CD14-positive monocyte (primary cell): ENCODE data around the gene CADM1. TPM values are rescaled to one million over a fixed set of nuclear protein-coding genes. Genes with fewer than 3 reads are reported as not detected.

Experiments used
- DNase-seq, 3 donors: peaks; one replicate each; pipeline ENCODE4 v3.0.0-alpha.2; 2011 to 2022
- H2AFZ ChIP-seq: 2 replicates; pipeline ENCODE4 v1.6.0; 2012; ENCODE audit warnings: mild to moderate bottlenecking, low read depth, low read length, inconsistent platforms; ENCODE audit not compliant: insufficient read depth, poor library complexity, severe bottlenecking
- H3K27ac ChIP-seq, 2 donors: 1 replicate in 1 of 2; 2 replicates in 1 of 2; pipeline ENCODE4 v1.5.1; 2012 to 2013; ENCODE audit warnings: low read length in 2 of 2, control low read depth in 1 of 2, inconsistent platforms in 1 of 2, low read depth in 1 of 2, mild to moderate bottlenecking in 1 of 2
- H3K27me3 ChIP-seq, 2 donors: one replicate each; pipeline versions ENCODE4 v1.6.0 to v1.6.1; 2011 to 2013; ENCODE audit warnings: low read length in 2 of 2; ENCODE audit not compliant: control insufficient read depth in 2 of 2, insufficient read depth in 2 of 2
- H3K36me3 ChIP-seq, 2 donors: replicated peaks in 1 of 2; 1 replicate in 1 of 2; 2 replicates in 1 of 2; pipeline versions ENCODE4 v1.5.1 to v1.6.1; 2012 to 2013; ENCODE audit warnings: low read length in 2 of 2, control low read depth in 1 of 2, inconsistent platforms in 1 of 2, mild to moderate bottlenecking in 1 of 2; ENCODE audit not compliant: insufficient read depth in 2 of 2, control insufficient read depth in 1 of 2
- H3K4me1 ChIP-seq, 2 donors: 1 replicate in 1 of 2; 2 replicates in 1 of 2; pipeline versions ENCODE4 v1.5.1 to v1.6.1; 2012 to 2013; ENCODE audit warnings: low read length in 2 of 2, control low read depth in 1 of 2, inconsistent platforms in 1 of 2, mild to moderate bottlenecking in 1 of 2, moderate library complexity in 1 of 2; ENCODE audit not compliant: insufficient read depth in 2 of 2, control insufficient read depth in 1 of 2
- H3K4me2 ChIP-seq: replicated peaks from 2 replicates; pipeline ENCODE3; 2012; ENCODE audit warnings: low read length, moderate library complexity, mild to moderate bottlenecking; ENCODE audit not compliant: poor library complexity, severe bottlenecking; ENCODE audit errors: extremely low read depth
- H3K4me3 ChIP-seq, 3 experiments: fragments of 200-600 bp in 1 of 3; sonication (generic) in 1 of 3; replicated peaks in 1 of 3; 1 replicate in 2 of 3; 2 replicates in 1 of 3; pipeline ENCODE4 v1.5.1; 2011 to 2013; ENCODE audit warnings: low read length in 3 of 3, mild to moderate bottlenecking in 3 of 3, control low read depth in 2 of 3, low read depth in 2 of 3, inconsistent platforms in 1 of 3, moderate library complexity in 1 of 3
- H3K79me2 ChIP-seq: 2 replicates; pipeline ENCODE4 v1.6.0; 2012; ENCODE audit warnings: mild to moderate bottlenecking, control low read depth, inconsistent platforms, low read length, moderate library complexity; ENCODE audit not compliant: insufficient read depth
- H3K9ac ChIP-seq: 2 replicates; pipeline ENCODE4 v1.6.0; 2017; ENCODE audit warnings: low read length, mild to moderate bottlenecking; ENCODE audit not compliant: insufficient read depth, poor library complexity, severe bottlenecking
- H3K9me3 ChIP-seq, 2 donors: replicated peaks in 1 of 2; 1 replicate in 1 of 2; 2 replicates in 1 of 2; pipeline versions ENCODE4 v1.5.1 to v1.6.1; 2012 to 2013; ENCODE audit warnings: low read length in 2 of 2, control low read depth in 1 of 2; ENCODE audit not compliant: control insufficient read depth in 1 of 2, insufficient read depth in 1 of 2
- H4K20me1 ChIP-seq: 2 replicates; pipeline ENCODE4 v1.6.0; 2012; ENCODE audit warnings: mild to moderate bottlenecking, low read length, control low read depth, moderate library complexity; ENCODE audit not compliant: insufficient read depth
- H3K27ac Mint-ChIP-seq, 7 donors: one replicate each; pipeline ENCODE4 v1.8.0; 2020; ENCODE audit warnings: mild to moderate bottlenecking in 7 of 7, mixed read lengths in 7 of 7, moderate library complexity in 6 of 7, inconsistent platforms in 2 of 7
- H3K27me3 Mint-ChIP-seq, 3 donors: one replicate each; pipeline ENCODE4 v1.8.0; 2021 to 2022; ENCODE audit warnings: low read depth in 3 of 3, mild to moderate bottlenecking in 3 of 3, mixed read lengths in 3 of 3, moderate library complexity in 3 of 3, inconsistent platforms in 1 of 3
- H3K36me3 Mint-ChIP-seq, 2 donors: one replicate each; pipeline ENCODE4 v1.8.0; 2020; ENCODE audit warnings: mixed read lengths in 2 of 2, inconsistent platforms in 1 of 2, mild to moderate bottlenecking in 1 of 2
- H3K4me1 Mint-ChIP-seq: one replicate; pipeline ENCODE4 v1.8.0; 2020; ENCODE audit warnings: mild to moderate bottlenecking, mixed read lengths
- H3K4me3 Mint-ChIP-seq, 2 donors: one replicate each; pipeline ENCODE4 v1.8.0; 2020; ENCODE audit warnings: mild to moderate bottlenecking in 2 of 2, mixed read lengths in 2 of 2, moderate library complexity in 1 of 2
- H3K9me3 Mint-ChIP-seq, 7 donors: one replicate each; pipeline ENCODE4 v1.8.0; 2020 to 2022; ENCODE audit warnings: mixed read lengths in 7 of 7, mild to moderate bottlenecking in 6 of 7, moderate library complexity in 6 of 7, inconsistent platforms in 2 of 7
- WGBS: methylation state at CpG from one replicate; pipeline ENCODE4 v1.1.5; 2013; ENCODE audit warnings: missing lambda C conversion rate; ENCODE audit not compliant: insufficient coverage; 5-methylcytosine and 5-hydroxymethylcytosine counted together
- intact Hi-C, 2 donors: fragments of 100-400 bp; cut with micrococcal nuclease; formaldehyde crosslinking; loops; one replicate each; pipeline versions ENCODE4 v1.15.0 to v1.15.1; 2023
- polyA plus RNA-seq, 3 donors: library from polyadenylated mRNA; depleted of rRNA in 1 of 3; unstranded in 2 of 3; stranded (reverse) in 1 of 3; fragments of 300-500 nt in 2 of 3; fragments of >200 nt in 1 of 3; fragmentation: Illumina TruSeq in 2 of 3; gene quantifications; 1 replicate in 2 of 3; 2 replicates in 1 of 3; pipeline ENCODE4 v1.2.3, GENCODE V29; 2012 to 2021
- TF ChIP-seq, protein P1 (sequence below): fragments of 200-600 bp; IDR thresholded peaks from one replicate; pipeline ENCODE4 v1.8.0; 2022; ENCODE audit warnings: antibody characterized with exemption, mild to moderate bottlenecking

The CADM1 gene
- polyA plus RNA-seq, 3 donors: not detected

DNA sequence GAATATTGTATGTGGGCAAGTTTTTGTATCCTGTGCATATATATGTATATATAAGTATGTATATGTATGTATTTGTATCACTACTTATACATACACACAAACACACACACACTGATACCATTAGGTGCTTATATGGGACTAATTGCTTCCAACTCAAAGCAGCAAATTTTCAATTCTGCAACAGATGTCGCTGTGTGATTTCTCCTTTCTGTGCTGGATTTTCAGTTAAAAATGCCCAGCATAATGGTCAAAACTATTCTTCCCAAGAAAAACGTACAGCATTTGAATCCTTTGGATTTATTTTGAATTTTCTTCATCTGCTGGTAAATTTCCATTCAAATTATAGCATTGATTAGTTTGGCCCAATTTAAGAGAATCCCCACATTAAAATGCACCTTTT is 4.3 kb downstream of the CADM1 start:
- Histone ChIP-seq H3K4me1 (peaks cover 17 to 23% of the 10 kb centered on the region in 2 donors), H4K20me1 (no peaks in the 10 kb centered on the region), H3K27me3 (peaks cover 60 to 75% of the 10 kb centered on the region in 2 donors), H3K27ac (no peak overlapping the region), H2AFZ (no peak overlapping the region), H3K4me3 (no peak overlapping the region), H3K9ac (no peak overlapping the region), H3K9me3 (peaks cover 10 to 37% of the 10 kb centered on the region in 2 donors), H3K4me2 (no peak overlapping the region), H3K79me2 (no peaks in the 10 kb centered on the region), H3K36me3 (no peaks in the 10 kb centered on the region)
- DNase-seq: no peak
- TF ChIP-seq, protein P1, sequence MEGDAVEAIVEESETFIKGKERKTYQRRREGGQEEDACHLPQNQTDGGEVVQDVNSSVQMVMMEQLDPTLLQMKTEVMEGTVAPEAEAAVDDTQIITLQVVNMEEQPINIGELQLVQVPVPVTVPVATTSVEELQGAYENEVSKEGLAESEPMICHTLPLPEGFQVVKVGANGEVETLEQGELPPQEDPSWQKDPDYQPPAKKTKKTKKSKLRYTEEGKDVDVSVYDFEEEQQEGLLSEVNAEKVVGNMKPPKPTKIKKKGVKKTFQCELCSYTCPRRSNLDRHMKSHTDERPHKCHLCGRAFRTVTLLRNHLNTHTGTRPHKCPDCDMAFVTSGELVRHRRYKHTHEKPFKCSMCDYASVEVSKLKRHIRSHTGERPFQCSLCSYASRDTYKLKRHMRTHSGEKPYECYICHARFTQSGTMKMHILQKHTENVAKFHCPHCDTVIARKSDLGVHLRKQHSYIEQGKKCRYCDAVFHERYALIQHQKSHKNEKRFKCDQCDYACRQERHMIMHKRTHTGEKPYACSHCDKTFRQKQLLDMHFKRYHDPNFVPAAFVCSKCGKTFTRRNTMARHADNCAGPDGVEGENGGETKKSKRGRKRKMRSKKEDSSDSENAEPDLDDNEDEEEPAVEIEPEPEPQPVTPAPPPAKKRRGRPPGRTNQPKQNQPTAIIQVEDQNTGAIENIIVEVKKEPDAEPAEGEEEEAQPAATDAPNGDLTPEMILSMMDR: no peak
- Mint-ChIP-seq H3K9me3 (peaks cover 3 to 15% (median 13%) of the 10 kb centered on the region in 7 donors), H3K4me3 (no peak overlapping the region), H3K36me3 (peaks cover under 1 to 6% of the 10 kb centered on the region in 2 donors), H3K27ac (no peak overlapping the region), H3K4me1 (peaks cover 13% of the 10 kb centered on the region), H3K27me3 (peaks cover 27 to 44% (median 33%) of the 10 kb centered on the region in 3 donors)
- intact Hi-C loops: no loop called here
- WGBS: no CpG with 5 or more reads among the region's 2 CpGs

DNA sequence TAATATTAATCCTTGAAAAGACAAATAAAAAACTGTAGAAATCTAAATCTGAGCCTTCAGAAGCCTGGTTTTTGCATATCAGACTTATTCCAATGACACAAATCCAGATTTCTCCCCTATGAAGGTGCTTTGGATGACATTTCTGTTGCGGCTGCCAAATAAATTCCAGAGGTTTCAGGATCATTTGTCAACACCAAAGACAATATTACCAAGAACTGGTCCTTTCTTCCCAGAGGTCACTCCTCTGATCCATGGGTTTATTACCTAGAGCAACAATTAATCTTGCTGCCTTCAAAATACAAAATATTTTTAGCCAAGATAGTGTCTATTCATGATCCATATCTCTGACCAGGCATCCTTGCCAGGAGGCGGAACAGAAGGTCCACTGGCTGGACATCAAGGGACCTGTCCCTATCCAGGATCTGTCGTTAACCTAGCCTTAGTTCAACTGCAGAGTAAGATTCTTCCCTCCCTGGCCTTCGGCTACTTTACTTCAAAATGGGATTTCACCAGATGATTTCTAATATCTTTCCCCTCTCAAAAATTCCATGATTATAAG is 4.9 kb downstream of the CADM1 start:
- no peaks in the 10 kb centered on the region for H4K20me1 ChIP-seq
- no peak overlapping the region for H3K27ac ChIP-seq
- peaks cover 12 to 17% of the 10 kb centered on the region in 2 donors for H3K4me1 ChIP-seq
- H3K36me3 ChIP-seq: no peaks in the 10 kb centered on the region
- H3K4me3 ChIP-seq: no peak overlapping the region
- intact Hi-C loops: no loop called here
- Mint-ChIP-seq H3K4me1 (peaks cover 9% of the 10 kb centered on the region), H3K36me3 (peaks cover 0 to 2% of the 10 kb centered on the region in 2 donors), H3K4me3 (peak overlapping the region in 1 of 2 donors; percentile 48), H3K27me3 (peaks cover 22 to 41% (median 29%) of the 10 kb centered on the region in 3 donors), H3K27ac (no peak overlapping the region), H3K9me3 (peaks cover 0 to 9% (median 8%) of the 10 kb centered on the region in 7 donors)
- H3K9ac ChIP-seq: no peak overlapping the region
- no peak overlapping the region for H3K4me2 ChIP-seq
- no peak overlapping the region for H2AFZ ChIP-seq
- H3K9me3 ChIP-seq: peaks cover 5 to 33% of the 10 kb centered on the region in 2 donors
- no peak for DNase-seq
- TF ChIP-seq, protein P1: no peak
- H3K79me2 ChIP-seq: no peaks in the 10 kb centered on the region
- 95% methylated on average over 4 of the region's 4 CpGs for WGBS
- peaks cover 54 to 72% of the 10 kb centered on the region in 2 donors for H3K27me3 ChIP-seq
